Thyroid gland (tissue), 4 donors: ENCODE results near the gene CTSE.

ENCODE experiments used
- POLR2A ChIP-seq, 2 donors: fragments of 450-650 bp; IDR thresholded peaks; one replicate each; pipeline ENCODE4 v1.6.1; 2017; ENCODE audit warnings: antibody characterized with exemption in 2 of 2, mild to moderate bottlenecking in 2 of 2, moderate library complexity in 1 of 2
- TF ChIP-seq, protein P1 (sequence below), 6 experiments: fragments of 200-600 bp in 3 of 6; fragments of 450-650 bp in 3 of 6; sonication (generic) in 3 of 6; IDR thresholded peaks; one replicate each; pipeline ENCODE4 v1.5.1; 2016 to 2019; ENCODE audit warnings: antibody characterized with exemption in 6 of 6, mild to moderate bottlenecking in 2 of 6, inconsistent platforms in 1 of 6, moderate library complexity in 1 of 6

DNA sequence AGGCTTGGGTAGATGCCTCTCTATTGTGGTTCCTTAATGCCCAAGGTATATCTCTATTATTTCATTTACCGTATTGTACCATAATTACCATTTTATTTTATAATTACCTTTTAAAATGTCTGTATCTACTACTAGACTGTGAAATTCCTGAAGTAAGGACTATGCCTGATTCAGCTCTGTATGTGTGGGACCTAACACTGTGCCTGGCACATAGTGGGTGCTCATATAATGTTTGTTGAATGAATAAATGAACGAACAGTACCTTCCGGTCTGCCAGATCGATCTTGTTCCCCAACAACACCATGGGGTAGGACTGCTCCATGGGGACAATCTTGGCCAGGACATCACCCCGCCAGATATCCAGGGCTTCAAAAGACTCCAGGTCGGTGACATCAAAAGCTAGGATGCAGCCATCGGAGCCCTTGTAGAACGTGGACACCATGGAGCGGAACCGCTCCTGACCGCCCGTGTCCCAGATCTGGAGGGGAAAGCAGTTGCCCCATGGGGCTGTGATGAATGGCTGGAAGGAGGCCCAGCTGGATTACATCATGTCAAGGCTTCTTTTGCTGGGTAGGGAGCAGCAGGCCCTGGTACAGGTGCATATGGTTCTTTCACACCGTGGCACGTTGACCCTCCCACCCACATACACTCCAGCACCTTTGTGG is 31.3 kb downstream of the CTSE start:
- no peak for TF ChIP-seq POLR2A (IDR thresholded peaks at IDR 0.05)
- TF ChIP-seq, protein P1, sequence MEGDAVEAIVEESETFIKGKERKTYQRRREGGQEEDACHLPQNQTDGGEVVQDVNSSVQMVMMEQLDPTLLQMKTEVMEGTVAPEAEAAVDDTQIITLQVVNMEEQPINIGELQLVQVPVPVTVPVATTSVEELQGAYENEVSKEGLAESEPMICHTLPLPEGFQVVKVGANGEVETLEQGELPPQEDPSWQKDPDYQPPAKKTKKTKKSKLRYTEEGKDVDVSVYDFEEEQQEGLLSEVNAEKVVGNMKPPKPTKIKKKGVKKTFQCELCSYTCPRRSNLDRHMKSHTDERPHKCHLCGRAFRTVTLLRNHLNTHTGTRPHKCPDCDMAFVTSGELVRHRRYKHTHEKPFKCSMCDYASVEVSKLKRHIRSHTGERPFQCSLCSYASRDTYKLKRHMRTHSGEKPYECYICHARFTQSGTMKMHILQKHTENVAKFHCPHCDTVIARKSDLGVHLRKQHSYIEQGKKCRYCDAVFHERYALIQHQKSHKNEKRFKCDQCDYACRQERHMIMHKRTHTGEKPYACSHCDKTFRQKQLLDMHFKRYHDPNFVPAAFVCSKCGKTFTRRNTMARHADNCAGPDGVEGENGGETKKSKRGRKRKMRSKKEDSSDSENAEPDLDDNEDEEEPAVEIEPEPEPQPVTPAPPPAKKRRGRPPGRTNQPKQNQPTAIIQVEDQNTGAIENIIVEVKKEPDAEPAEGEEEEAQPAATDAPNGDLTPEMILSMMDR (IDR thresholded peaks at IDR 0.05), result no peak
